Fibroblast of mammary gland (primary cell): Measurements from ENCODE around the gene KIF26B.

Experiments
- DNase-seq: peaks from one replicate; pipeline ENCODE4 v3.0.0-alpha.2; 2010; ENCODE audit warnings: low read depth
- H3K4me3 ChIP-seq: 2 replicates; pipeline ENCODE4 v1.5.1; 2011; ENCODE audit warnings: low read depth, mild to moderate bottlenecking, low read length, moderate library complexity; ENCODE audit not compliant: control insufficient read depth
- CTCF ChIP-seq: conservative IDR thresholded peaks from 2 replicates; pipeline ENCODE4 v1.5.1; 2011; ENCODE audit warnings: low read depth, low read length, inconsistent platforms; ENCODE audit not compliant: control insufficient read depth, insufficient read depth

Gene KIF26B

GRCh38 chr1:245575710-245576109, 420.9 kb downstream of the KIF26B start:
- TF ChIP-seq CTCF: no peak
- peak; percentile 31 for DNase-seq
- H3K4me3 ChIP-seq: no peak overlapping the region

- no peak overlapping the region for H3K4me3 ChIP-seq
- no peak for DNase-seq
- TF ChIP-seq CTCF: no peak
These were observed 421.5 kb downstream of the KIF26B start for GRCh38 chr1:245576323-245576722.

- no peak overlapping the region for H3K4me3 ChIP-seq
- no peak for DNase-seq
- TF ChIP-seq CTCF: no peak
These were observed 422.7 kb downstream of the KIF26B start for GRCh38 chr1:245577191-245578157.

- H3K4me3 ChIP-seq: no peak overlapping the region
- no peak for TF ChIP-seq CTCF
- DNase-seq: no peak
These were observed 423.5 kb downstream of the KIF26B start for GRCh38 chr1:245578308-245578707.

- no peak for DNase-seq
- H3K4me3 ChIP-seq: no peak overlapping the region
- no peak for TF ChIP-seq CTCF
These were observed 424.0 kb downstream of the KIF26B start for GRCh38 chr1:245578771-245579170.

GRCh38 chr1:245579881-245580280, 425.1 kb downstream of the KIF26B start:
- TF ChIP-seq CTCF: no peak
- H3K4me3 ChIP-seq: no peak overlapping the region
- no peak for DNase-seq

- no peak for TF ChIP-seq CTCF
- no peak for DNase-seq
These were observed 425.9 kb downstream of the KIF26B start for GRCh38 chr1:245580651-245581050.

More at GRCh38 chr1:245580651-245581050, 425.9 kb downstream of the KIF26B start:
- no peak overlapping the region for H3K4me3 ChIP-seq
